Astrocyte (in vitro differentiated cells and primary cell): ENCODE data around the gene KIAA0825. TPM values are rescaled to one million over a fixed set of nuclear protein-coding genes. Genes with fewer than 3 reads are reported as not detected.

ENCODE experiments used
- DNase-seq: peaks from one replicate; pipeline ENCODE4 v3.0.0-alpha.2; 2010; ENCODE audit warnings: low read depth
- FAIRE-seq: peaks from 2 replicates; lab custom pipeline; 2011; peaks lifted over from hg19 to GRCh38; lab: Jason Lieb, UNC
- H2AFZ ChIP-seq: 2 replicates; pipeline ENCODE4 v1.6.0; 2012; ENCODE audit warnings: low read depth, low read length, inconsistent platforms
- H3K27ac ChIP-seq: 2 replicates; pipeline ENCODE4 v1.5.1; 2011; ENCODE audit warnings: low read depth, low read length, inconsistent platforms
- H3K27me3 ChIP-seq: 2 replicates; pipeline ENCODE4 v1.6.0; 2011; ENCODE audit warnings: low read length, inconsistent platforms; ENCODE audit not compliant: insufficient read depth
- H3K36me3 ChIP-seq: 2 replicates; pipeline ENCODE4 v1.5.1; 2011; ENCODE audit warnings: low read length, inconsistent platforms; ENCODE audit not compliant: insufficient read depth
- H3K4me1 ChIP-seq: 2 replicates; pipeline ENCODE4 v1.5.1; 2011; ENCODE audit warnings: low read length, inconsistent platforms; ENCODE audit not compliant: insufficient read depth
- H3K4me2 ChIP-seq: 2 replicates; pipeline ENCODE4 v1.6.0; 2012; ENCODE audit warnings: low read length, inconsistent platforms
- H3K4me3 ChIP-seq: 2 replicates; pipeline ENCODE4 v1.5.1; 2011; ENCODE audit warnings: low read depth, mild to moderate bottlenecking, low read length, inconsistent platforms; ENCODE audit not compliant: insufficient read depth
- H3K79me2 ChIP-seq: 2 replicates; pipeline ENCODE4 v1.6.0; 2012; ENCODE audit warnings: mild to moderate bottlenecking, low read length, inconsistent platforms; ENCODE audit not compliant: insufficient read depth
- H3K9ac ChIP-seq: 2 replicates; pipeline ENCODE4 v1.6.0; 2012; ENCODE audit warnings: mild to moderate bottlenecking, low read length, inconsistent platforms
- H3K9me3 ChIP-seq: 2 replicates; pipeline ENCODE4 v1.5.1; 2012; ENCODE audit warnings: low read depth, mild to moderate bottlenecking, low read length, inconsistent platforms; ENCODE audit not compliant: insufficient read depth
- H4K20me1 ChIP-seq: 2 replicates; pipeline ENCODE4 v1.6.0; 2012; ENCODE audit warnings: low read length, inconsistent platforms; ENCODE audit not compliant: insufficient read depth
- H3K27ac Mint-ChIP-seq: one replicate; pipeline ENCODE4 v1.8.0; 2021; ENCODE audit warnings: mild to moderate bottlenecking, mixed read lengths; ENCODE audit not compliant: unreplicated experiment
- H3K27me3 Mint-ChIP-seq: one replicate; pipeline ENCODE4 v1.8.0; 2021; ENCODE audit warnings: low read depth, mixed read lengths; ENCODE audit not compliant: unreplicated experiment
- H3K36me3 Mint-ChIP-seq: one replicate; pipeline ENCODE4 v1.8.0; 2021; ENCODE audit warnings: low read depth, mixed read lengths; ENCODE audit not compliant: unreplicated experiment
- H3K4me1 Mint-ChIP-seq: one replicate; pipeline ENCODE4 v1.8.0; 2021; ENCODE audit warnings: low read depth, mixed read lengths; ENCODE audit not compliant: unreplicated experiment
- H3K4me3 Mint-ChIP-seq: one replicate; pipeline ENCODE4 v1.8.0; 2021; ENCODE audit warnings: mild to moderate bottlenecking, moderate library complexity, mixed read lengths; ENCODE audit not compliant: unreplicated experiment
- H3K9me3 Mint-ChIP-seq: one replicate; pipeline ENCODE4 v1.8.0; 2021; ENCODE audit warnings: mild to moderate bottlenecking, mixed read lengths; ENCODE audit not compliant: unreplicated experiment
- CTCF ChIP-seq: IDR thresholded peaks from 2 replicates; pipeline ENCODE4 v1.5.1; 2011; ENCODE audit warnings: low read depth, mild to moderate bottlenecking, inconsistent platforms, low read length, moderate library complexity; ENCODE audit not compliant: insufficient read depth
- EZH2 ChIP-seq: IDR thresholded peaks from 2 replicates; pipeline ENCODE4 v1.6.1; 2012; ENCODE audit warnings: mild to moderate bottlenecking, low read length, inconsistent platforms; ENCODE audit not compliant: insufficient read depth
- total RNA-seq: library from RNA; stranded (reverse); gene quantifications from 2 replicates; pipeline ENCODE4 v1.2.1, GENCODE V29; 2021

Gene KIAA0825
- total RNA-seq, 1 donor from 2014 or later: 2.5 TPM

GRCh38 chr5:94240134-94240533, 378.3 kb downstream of the KIAA0825 start:
- H2AFZ ChIP-seq: no peak overlapping the region
- TF ChIP-seq EZH2: no peak
- Mint-ChIP-seq H3K4me3 (no peak overlapping the region), H3K9me3 (peaks cover 9% of the 10 kb centered on the region), H3K27me3 (no peaks in the 10 kb centered on the region), H3K4me1 (peaks cover 25% of the 10 kb centered on the region), H3K27ac (no peak overlapping the region), H3K36me3 (no peaks in the 10 kb centered on the region)
- no peaks in the 10 kb centered on the region for H3K9me3 ChIP-seq
- peak overlapping the region; percentile 64 for H3K4me2 ChIP-seq
- no peaks in the 10 kb centered on the region for H3K79me2 ChIP-seq
- no peak overlapping the region for H3K4me3 ChIP-seq
- H4K20me1 ChIP-seq: no peaks in the 10 kb centered on the region
- no peak overlapping the region for H3K27ac ChIP-seq
- DNase-seq (peak; percentile 30), FAIRE-seq (no peak)
- no peaks in the 10 kb centered on the region for H3K27me3 ChIP-seq
- H3K9ac ChIP-seq: no peak overlapping the region
- no peaks in the 10 kb centered on the region for H3K36me3 ChIP-seq
- peaks cover 16% of the 10 kb centered on the region for H3K4me1 ChIP-seq

- H3K27me3 Mint-ChIP-seq: no peaks in the 10 kb centered on the region
- Histone ChIP-seq H3K27me3 (no peaks in the 10 kb centered on the region), H3K9ac (no peak overlapping the region), H3K27ac (no peak overlapping the region), H4K20me1 (no peaks in the 10 kb centered on the region), H3K79me2 (no peaks in the 10 kb centered on the region), H3K4me3 (no peak overlapping the region), H3K4me2 (no peak overlapping the region), H3K36me3 (no peaks in the 10 kb centered on the region), H2AFZ (no peak overlapping the region), H3K9me3 (no peaks in the 10 kb centered on the region), H3K4me1 (peaks cover 16% of the 10 kb centered on the region)
- peaks cover 15% of the 10 kb centered on the region for H3K9me3 Mint-ChIP-seq
- TF ChIP-seq CTCF (no peak), EZH2 (no peak)
- H3K4me3 Mint-ChIP-seq: no peak overlapping the region
- no peak overlapping the region for H3K27ac Mint-ChIP-seq
- H3K4me1 Mint-ChIP-seq: peaks cover 25% of the 10 kb centered on the region
- no peak for FAIRE-seq
- DNase-seq: no peak
- H3K36me3 Mint-ChIP-seq: no peaks in the 10 kb centered on the region
These were observed 379.1 kb downstream of the KIAA0825 start for GRCh38 chr5:94239266-94239665.

- FAIRE-seq (no peak), DNase-seq (no peak)
- peaks cover 5% of the 10 kb centered on the region for H3K4me1 Mint-ChIP-seq
- no peak overlapping the region for H3K9ac ChIP-seq
- no peaks in the 10 kb centered on the region for H3K36me3 ChIP-seq
- no peak overlapping the region for H3K4me2 ChIP-seq
- no peaks in the 10 kb centered on the region for H3K79me2 ChIP-seq
- no peaks in the 10 kb centered on the region for H3K9me3 ChIP-seq
- H2AFZ ChIP-seq: no peak overlapping the region
- H3K27ac Mint-ChIP-seq: no peak overlapping the region
- H4K20me1 ChIP-seq: no peaks in the 10 kb centered on the region
- no peaks in the 10 kb centered on the region for H3K27me3 ChIP-seq
- no peaks in the 10 kb centered on the region for H3K36me3 Mint-ChIP-seq
- no peak overlapping the region for H3K4me3 Mint-ChIP-seq
- H3K9me3 Mint-ChIP-seq: peaks cover 17% of the 10 kb centered on the region
- no peak overlapping the region for H3K27ac ChIP-seq
- TF ChIP-seq CTCF (no peak), EZH2 (no peak)
- no peaks in the 10 kb centered on the region for H3K27me3 Mint-ChIP-seq
- no peak overlapping the region for H3K4me3 ChIP-seq
- no peaks in the 10 kb centered on the region for H3K4me1 ChIP-seq
These were observed 383.4 kb downstream of the KIAA0825 start for GRCh38 chr5:94234987-94235386.
